Tibial nerve (tissue), 4 donors: Measurements from ENCODE around the gene ROBO1. TPM values are rescaled to one million over a fixed set of nuclear protein-coding genes. Genes with fewer than 3 reads are reported as not detected.

Experiments used
- DNase-seq, 2 donors: peaks; one replicate each; pipeline ENCODE4 v3.0.0-alpha.2; 2019; ENCODE audit warnings: low spot score in 2 of 2
- H3K27ac ChIP-seq, 4 donors: fragments of 200-600 bp; sonication (generic) in 3 of 4; one replicate each; pipeline ENCODE4 v1.5.1; 2017 to 2019; ENCODE audit warnings: mild to moderate bottlenecking in 1 of 4
- H3K27me3 ChIP-seq, 2 donors: fragments of 200-600 bp; sonication (generic) in 1 of 2; one replicate each; pipeline versions ENCODE4 v1.5.1 to v1.6.0; 2017 to 2019
- H3K36me3 ChIP-seq, 3 donors: fragments of 200-600 bp; sonication (generic); one replicate each; pipeline ENCODE4 v1.5.1; 2018 to 2019
- H3K4me1 ChIP-seq, 4 donors: fragments of 200-600 bp; sonication (generic) in 3 of 4; one replicate each; pipeline ENCODE4 v1.5.1; 2017 to 2019
- H3K4me3 ChIP-seq, 4 donors: fragments of 200-600 bp; sonication (generic) in 3 of 4; one replicate each; pipeline ENCODE4 v1.5.1; 2017 to 2019; ENCODE audit warnings: mild to moderate bottlenecking in 1 of 4, moderate library complexity in 1 of 4
- H3K9me3 ChIP-seq, 4 donors: fragments of 200-600 bp; sonication (generic) in 3 of 4; one replicate each; pipeline ENCODE4 v1.5.1; 2017 to 2019
- CTCF ChIP-seq, 5 experiments: fragments of 200-600 bp in 3 of 5; fragments of 450-650 bp in 2 of 5; sonication (generic) in 3 of 5; IDR thresholded peaks; one replicate each; pipeline ENCODE4 v1.5.1; 2016 to 2019; ENCODE audit warnings: antibody characterized with exemption in 5 of 5, mild to moderate bottlenecking in 3 of 5, moderate library complexity in 2 of 5
- EP300 ChIP-seq, 2 donors: sonication (generic); formaldehyde crosslinking; IDR thresholded peaks; one replicate each; pipeline ENCODE4 v1.6.1; 2017; ENCODE audit warnings: antibody characterized with exemption in 2 of 2, mild to moderate bottlenecking in 1 of 2
- POLR2A ChIP-seq, 2 donors: fragments of 450-650 bp; IDR thresholded peaks; one replicate each; pipeline ENCODE4 v1.6.1; 2017; ENCODE audit warnings: antibody characterized with exemption in 2 of 2, mild to moderate bottlenecking in 2 of 2, moderate library complexity in 2 of 2
- WGBS, 2 donors: methylation state at CpG; one replicate each; pipeline ENCODE4 v1.1.5; 2018; 5-methylcytosine and 5-hydroxymethylcytosine counted together
- total RNA-seq, 4 donors: library from RNA; depleted of rRNA; stranded (reverse); fragments of >200 nt; gene quantifications; one replicate each; pipeline ENCODE4 v1.1.0, GENCODE V29; 2016

The ROBO1 gene
- total RNA-seq, 4 donors from 2014 or later = 12.6 to 27.8 (median 23.1) TPM

- Histone ChIP-seq H3K4me3 (no peak overlapping the region), H3K27me3 (no peaks in the 10 kb centered on the region), H3K27ac (no peak overlapping the region), H3K4me1 (no peaks in the 10 kb centered on the region), H3K36me3 (no peaks in the 10 kb centered on the region), H3K9me3 (peaks cover 0 to 9% (median 0%) of the 10 kb centered on the region in 4 donors)
- TF ChIP-seq POLR2A (IDR thresholded peaks at IDR 0.05) = no peak
- TF ChIP-seq CTCF (IDR thresholded peaks at IDR 0.05) = no peak
- TF ChIP-seq EP300 (IDR thresholded peaks at IDR 0.05) = no peak
- no peak for DNase-seq
Measured at GRCh38 chr3:79737530-79737929, 30.3 kb downstream of the ROBO1 start.

GRCh38 chr3:79729096-79729495 lies 38.7 kb downstream of the ROBO1 start:
- 9 to 15% methylated on average over 2 of the region's 2 CpGs for WGBS, 2 donors
- TF ChIP-seq CTCF (IDR thresholded peaks at IDR 0.05) = no peak
- no peak for TF ChIP-seq EP300 (IDR thresholded peaks at IDR 0.05)
- no peak overlapping the region for H3K27ac ChIP-seq
- peak in 1 of 2 donors; percentile 14 for DNase-seq
- no peaks in the 10 kb centered on the region for H3K36me3 ChIP-seq
- H3K27me3 ChIP-seq = no peaks in the 10 kb centered on the region
- H3K9me3 ChIP-seq = no peaks in the 10 kb centered on the region
- no peaks in the 10 kb centered on the region for H3K4me1 ChIP-seq
- H3K4me3 ChIP-seq = no peak overlapping the region

- no peak overlapping the region for H3K27ac ChIP-seq
Measured at GRCh38 chr3:79726786-79727185, 41.0 kb downstream of the ROBO1 start.

GRCh38 chr3:79724206-79724605 lies 43.6 kb downstream of the ROBO1 start:
- no peak overlapping the region for H3K27ac ChIP-seq
- WGBS, 2 donors = 80% methylated on average over 9 of the region's 9 CpGs

More at GRCh38 chr3:79726786-79727185, 41.0 kb downstream of the ROBO1 start:
- TF ChIP-seq POLR2A (IDR thresholded peaks at IDR 0.05) (no peak), EP300 (IDR thresholded peaks at IDR 0.05) (no peak), CTCF (IDR thresholded peaks at IDR 0.05) (no peak)
- DNase-seq = no peak
- 77 to 85% methylated on average over 1 of the region's 1 CpG for WGBS, 2 donors
- no peaks in the 10 kb centered on the region for H3K36me3 ChIP-seq
- H3K27me3 ChIP-seq = no peaks in the 10 kb centered on the region
- H3K4me1 ChIP-seq = no peaks in the 10 kb centered on the region
- no peak overlapping the region for H3K4me3 ChIP-seq
- H3K9me3 ChIP-seq = no peaks in the 10 kb centered on the region

GRCh38 chr3:79690072-79690471 lies 77.7 kb downstream of the ROBO1 start:
- TF ChIP-seq CTCF (IDR thresholded peaks at IDR 0.05) = no peak
- Histone ChIP-seq H3K27ac (no peak overlapping the region), H3K4me1 (no peaks in the 10 kb centered on the region), H3K4me3 (no peak overlapping the region), H3K36me3 (no peaks in the 10 kb centered on the region), H3K9me3 (peaks cover 0 to under 1% (median 0%) of the 10 kb centered on the region in 4 donors), H3K27me3 (no peaks in the 10 kb centered on the region)
- WGBS, 2 donors = 98 to 100% methylated on average over 1 of the region's 1 CpG
- DNase-seq = no peak

More at GRCh38 chr3:79724206-79724605, 43.6 kb downstream of the ROBO1 start:
- no peak for DNase-seq
- no peak for TF ChIP-seq EP300 (IDR thresholded peaks at IDR 0.05)
- TF ChIP-seq CTCF (IDR thresholded peaks at IDR 0.05) = no peak
- TF ChIP-seq POLR2A (IDR thresholded peaks at IDR 0.05) = no peak
- Histone ChIP-seq H3K9me3 (no peaks in the 10 kb centered on the region), H3K4me3 (no peak overlapping the region), H3K4me1 (no peaks in the 10 kb centered on the region), H3K36me3 (no peaks in the 10 kb centered on the region), H3K27me3 (no peaks in the 10 kb centered on the region)
